ENCODE results near the gene HAX1. TPM values are rescaled to one million over a fixed set of nuclear protein-coding genes. Genes with fewer than 3 reads are reported as not detected.
"Not testable (repeated sequence)": the region's sequence is repeated elsewhere in the genome, so short reads cannot be mapped to it uniquely, and the experiment has no call there.

HAX1 gene
- total and polyA plus RNA-seq, 2 of the 8 experiments (the other 6 are each of a cell fraction or from before 2014, with no cell fraction given) = 82.2 to 115 TPM

GRCh38 chr1:154307670-154308270, 35.3 kb downstream of the HAX1 start:
- H3K56ac ChIP-seq (replicated peaks; ENCODE audit: insufficient read length, low read depth, low read length); H3K23ac ChIP-seq (ENCODE audit: insufficient read length); H3K79me2 ChIP-seq (ENCODE audit: control insufficient read depth in 1 of 2, insufficient read depth in 2 of 2, low read length in 2 of 2); H3K4me1 ChIP-seq (replicated peaks in 1 of 4; ENCODE audit: control insufficient read depth in 3 of 4, insufficient read depth in 4 of 4, low read length in 3 of 4); H2BK120ac ChIP-seq (replicated peaks; ENCODE audit: low read depth, low read length); H4K20me1 ChIP-seq (replicated peaks in 1 of 2; ENCODE audit: control insufficient read depth in 1 of 2, insufficient read depth in 2 of 2, low read length in 2 of 2); H2BK20ac ChIP-seq (ENCODE audit: low read length); H3K23me2 ChIP-seq (ENCODE audit: low read depth, low read length); H2BK15ac ChIP-seq (ENCODE audit: low read length); H2AFZ ChIP-seq (ENCODE audit: low read length); H2BK12ac ChIP-seq (ENCODE audit: low read depth, low read length); H3K18ac ChIP-seq (ENCODE audit: extremely low read depth, low read length); H4K91ac ChIP-seq (replicated peaks; ENCODE audit: insufficient read length, low read length); H4K5ac ChIP-seq (ENCODE audit: insufficient read length, low read depth, low read length); POLR2A ChIA-PET (ENCODE audit: partially characterized antibody); FAIRE-seq; H2AK5ac ChIP-seq (ENCODE audit: low read depth, low read length); H2BK5ac ChIP-seq (ENCODE audit: low read depth, low read length); H3K4ac ChIP-seq (replicated peaks; ENCODE audit: insufficient read length, low read depth, low read length); H3K9me3 ChIP-seq (ENCODE audit: insufficient read depth in 2 of 2, low read depth in 1 of 2, low read length in 1 of 2); H3K27ac ChIP-seq (ENCODE audit: low read depth, low read length); H3K9ac ChIP-seq (replicated peaks in 1 of 4; ENCODE audit: extremely low read depth in 1 of 4, low read depth in 3 of 4, low read length in 3 of 4); H3K4me3 ChIP-seq (ENCODE audit: extremely low read depth in 1 of 4, insufficient read depth in 2 of 4, low read depth in 3 of 4, low read length in 4 of 4); H3K36me3 ChIP-seq (ENCODE audit: control insufficient read depth in 2 of 4, insufficient read depth in 4 of 4, low read length in 3 of 4); H3K27me3 ChIP-seq (replicated peaks in 1 of 4; ENCODE audit: control insufficient read depth in 3 of 4, extremely low read depth in 1 of 4, insufficient read depth in 3 of 4, low read length in 3 of 4); H3K14ac ChIP-seq (ENCODE audit: insufficient read length); H3K79me1 ChIP-seq (ENCODE audit: low read depth, low read length); H4K8ac ChIP-seq (ENCODE audit: extremely low read depth, insufficient read depth, low read length); H3K4me2 ChIP-seq (ENCODE audit: insufficient read depth in 1 of 2, low read depth in 2 of 2, low read length in 2 of 2); DNase-seq (ENCODE audit: low read depth in 1 of 2, low spot score in 2 of 2): not testable (repeated sequence)
- WGBS, 2 experiments (ENCODE audit: extremely low coverage in 1 of 2, insufficient coverage in 1 of 2, insufficient read length in 1 of 2, insufficient replicate concordance in 2 of 2, low coverage in 1 of 2, low lambda C conversion rate in 2 of 2, missing lambda C conversion rate in 1 of 2) = 86% methylated on average over 4 of the region's 4 CpGs; no CpG with 5 or more reads in 1 of the 2 experiments
- CTCF ChIA-PET (ENCODE audit: partially characterized antibody) = interaction anchor here (0.6 to 3.4 kb wide), 2 partner anchors 16 to 948 kb away, joined by 3 to 9 read pairs; partner anchors contain the start of gene ENTREP3

DNA sequence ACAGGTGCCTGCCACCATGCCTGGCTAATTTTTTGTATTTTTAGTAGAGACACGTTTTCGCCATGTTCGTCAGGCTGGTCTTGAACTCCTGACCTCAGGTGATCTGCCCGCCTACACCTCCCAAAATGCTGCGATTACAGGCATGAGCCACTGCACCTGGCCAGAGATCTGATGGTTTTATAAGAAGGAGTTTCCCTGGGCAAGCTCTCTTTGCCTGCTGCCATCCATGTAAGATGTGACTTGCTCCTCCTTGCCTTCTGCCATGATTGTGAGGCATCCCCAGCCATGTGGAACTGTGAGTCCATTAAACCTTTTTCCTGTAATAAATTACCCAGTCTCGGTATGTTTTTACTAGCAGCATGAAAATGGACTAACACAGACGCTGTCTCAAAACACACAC, 36.7 kb downstream of the HAX1 start:
- 87% methylated on average over 7 of the region's 7 CpGs; no CpG with 5 or more reads in 1 of the 2 experiments for WGBS, 2 experiments (ENCODE audit: extremely low coverage in 1 of 2, insufficient coverage in 1 of 2, insufficient read length in 1 of 2, insufficient replicate concordance in 2 of 2, low coverage in 1 of 2, low lambda C conversion rate in 2 of 2, missing lambda C conversion rate in 1 of 2)
- POLR2A ChIA-PET (ENCODE audit: partially characterized antibody); H4K8ac ChIP-seq (ENCODE audit: extremely low read depth, insufficient read depth, low read length); FAIRE-seq; H2BK20ac ChIP-seq (ENCODE audit: low read length); DNase-seq (ENCODE audit: low read depth in 1 of 2, low spot score in 2 of 2); H2BK120ac ChIP-seq (replicated peaks; ENCODE audit: low read depth, low read length); H4K91ac ChIP-seq (replicated peaks; ENCODE audit: insufficient read length, low read length); H4K5ac ChIP-seq (ENCODE audit: insufficient read length, low read depth, low read length); H2BK12ac ChIP-seq (ENCODE audit: low read depth, low read length); H4K20me1 ChIP-seq (replicated peaks in 1 of 2; ENCODE audit: control insufficient read depth in 1 of 2, insufficient read depth in 2 of 2, low read length in 2 of 2); H3K4me1 ChIP-seq (replicated peaks in 1 of 4; ENCODE audit: control insufficient read depth in 3 of 4, insufficient read depth in 4 of 4, low read length in 3 of 4); H3K36me3 ChIP-seq (ENCODE audit: control insufficient read depth in 2 of 4, insufficient read depth in 4 of 4, low read length in 3 of 4); H3K4me3 ChIP-seq (ENCODE audit: extremely low read depth in 1 of 4, insufficient read depth in 2 of 4, low read depth in 3 of 4, low read length in 4 of 4); H2BK5ac ChIP-seq (ENCODE audit: low read depth, low read length); H2AK5ac ChIP-seq (ENCODE audit: low read depth, low read length); H3K79me2 ChIP-seq (ENCODE audit: control insufficient read depth in 1 of 2, insufficient read depth in 2 of 2, low read length in 2 of 2); H3K4ac ChIP-seq (replicated peaks; ENCODE audit: insufficient read length, low read depth, low read length); H3K18ac ChIP-seq (ENCODE audit: extremely low read depth, low read length); H3K79me1 ChIP-seq (ENCODE audit: low read depth, low read length); H3K14ac ChIP-seq (ENCODE audit: insufficient read length); H3K23ac ChIP-seq (ENCODE audit: insufficient read length); H3K56ac ChIP-seq (replicated peaks; ENCODE audit: insufficient read length, low read depth, low read length); H2BK15ac ChIP-seq (ENCODE audit: low read length); H3K27ac ChIP-seq (ENCODE audit: low read depth, low read length); H3K9me3 ChIP-seq (ENCODE audit: insufficient read depth in 2 of 2, low read depth in 1 of 2, low read length in 1 of 2); H3K23me2 ChIP-seq (ENCODE audit: low read depth, low read length); H3K4me2 ChIP-seq (ENCODE audit: insufficient read depth in 1 of 2, low read depth in 2 of 2, low read length in 2 of 2); H3K9ac ChIP-seq (replicated peaks in 1 of 4; ENCODE audit: extremely low read depth in 1 of 4, low read depth in 3 of 4, low read length in 3 of 4); H3K27me3 ChIP-seq (replicated peaks in 1 of 4; ENCODE audit: control insufficient read depth in 3 of 4, extremely low read depth in 1 of 4, insufficient read depth in 3 of 4, low read length in 3 of 4); H2AFZ ChIP-seq (ENCODE audit: low read length): not testable (repeated sequence)
- CTCF ChIA-PET (ENCODE audit: partially characterized antibody) = interaction anchor here (7.8 kb wide), 1 partner anchor 15 kb away, joined by 45 read pairs; the partner anchor contains the start of gene ATP8B2

Measured in H1 (cell line).